ENCODE results near the gene GABRG3.

GABRG3 gene

GRCh38 chr15:27429577-27429976 lies 458.6 kb downstream of the GABRG3 start:
- DNase-seq = no peak

GRCh38 chr15:27433604-27434003 lies 462.6 kb downstream of the GABRG3 start:
- no peak for DNase-seq

GRCh38 chr15:27438403-27439375 lies 467.7 kb downstream of the GABRG3 start:
- DNase-seq = no peak

- no peak for DNase-seq
These were observed 470.1 kb downstream of the GABRG3 start for GRCh38 chr15:27441120-27441519.

- DNase-seq = no peak
These were observed 477.3 kb downstream of the GABRG3 start for GRCh38 chr15:27448234-27448633.

GRCh38 chr15:27448986-27449385 lies 478.0 kb downstream of the GABRG3 start:
- no peak for DNase-seq

- DNase-seq = no peak
These were observed 479.0 kb downstream of the GABRG3 start for GRCh38 chr15:27449941-27450340.

- DNase-seq = no peak
These were observed 483.5 kb downstream of the GABRG3 start for GRCh38 chr15:27454281-27455075.

GRCh38 chr15:27456807-27457206 lies 485.8 kb downstream of the GABRG3 start:
- no peak for DNase-seq

- no peak for DNase-seq
These were observed 486.8 kb downstream of the GABRG3 start for GRCh38 chr15:27457766-27458165.

- DNase-seq = no peak
These were observed 487.5 kb downstream of the GABRG3 start for GRCh38 chr15:27458345-27459084.

GRCh38 chr15:27459836-27460235 lies 488.9 kb downstream of the GABRG3 start:
- DNase-seq = no peak

- no peak for DNase-seq
These were observed 490.2 kb downstream of the GABRG3 start for GRCh38 chr15:27461181-27461580.

- DNase-seq = no peak
These were observed 492.6 kb downstream of the GABRG3 start for GRCh38 chr15:27463525-27464088.

GRCh38 chr15:27464941-27465612 lies 494.1 kb downstream of the GABRG3 start:
- no peak for DNase-seq

- no peak for DNase-seq
These were observed 495.8 kb downstream of the GABRG3 start for GRCh38 chr15:27466758-27467157.

GRCh38 chr15:27468151-27468591 lies 497.2 kb downstream of the GABRG3 start:
- no peak for DNase-seq

GRCh38 chr15:27473845-27474244 lies 502.9 kb downstream of the GABRG3 start:
- no peak for DNase-seq

GRCh38 chr15:27475395-27475794 lies 504.4 kb downstream of the GABRG3 start:
- no peak for DNase-seq

- DNase-seq = peak; percentile 93
These were observed 508.5 kb downstream of the GABRG3 start for GRCh38 chr15:27479296-27480140.

- DNase-seq = no peak
These were observed 509.2 kb downstream of the GABRG3 start for GRCh38 chr15:27480141-27480530.

Measured in NCI-H69 (cell line).